GM18873 (cell line): Measurements from ENCODE around the gene RAPGEF1.

Experiments
- ATAC-seq: cut with Tn5 transposase; IDR thresholded peaks from one replicate; pipeline ENCODE4 v1.9.1; 2021; ENCODE audit warnings: mild to moderate bottlenecking, moderate library complexity, moderate number of reproducible peaks; ENCODE audit not compliant: unreplicated experiment, low FRiP score

RAPGEF1 gene

DNA sequence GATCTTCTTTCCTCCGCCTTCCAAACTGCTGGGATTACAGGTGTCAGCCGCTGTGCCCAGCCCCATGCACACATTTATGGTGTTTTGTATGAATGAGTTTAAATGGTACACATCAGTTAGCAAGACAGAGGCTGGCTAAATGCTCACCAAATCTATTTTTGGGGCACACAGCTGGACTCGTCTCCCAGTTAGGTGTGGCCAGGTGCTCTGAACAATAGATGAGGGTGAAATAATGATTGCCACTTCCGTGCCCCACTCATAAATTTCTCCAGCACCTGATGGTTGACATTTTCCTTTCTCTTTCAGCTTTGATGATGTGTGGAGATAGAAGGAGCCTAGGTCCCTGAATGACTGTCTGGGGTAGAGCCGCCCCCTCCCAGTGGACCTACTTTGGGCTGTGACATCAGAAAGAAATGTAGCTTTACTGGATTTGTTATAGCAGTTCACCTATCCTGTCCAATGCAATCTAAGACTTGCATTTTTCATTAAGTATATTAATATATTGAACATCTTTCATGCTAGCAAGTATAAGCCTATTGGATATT, 8.6 kb upstream of the RAPGEF1 start:
- no peak for ATAC-seq

DNA sequence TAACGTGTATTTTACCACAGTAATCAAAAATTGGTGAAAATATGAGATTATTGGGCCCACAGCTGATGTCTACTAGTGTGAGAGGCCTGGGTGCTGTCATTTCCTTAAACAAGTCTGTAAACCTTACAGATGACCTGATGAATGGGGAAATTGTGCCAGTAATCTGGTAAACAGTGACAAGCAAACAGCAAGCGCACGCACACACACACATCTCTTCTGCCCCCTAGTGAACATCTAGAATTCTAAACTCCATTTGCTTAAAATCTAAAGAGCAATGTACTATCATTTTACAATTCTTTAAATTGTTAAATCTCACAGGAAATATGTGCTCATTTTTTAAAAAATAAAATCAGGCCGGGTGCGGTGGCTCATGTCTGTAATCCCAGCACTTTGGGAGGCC, 7.5 kb upstream of the RAPGEF1 start:
- no peak for ATAC-seq

DNA sequence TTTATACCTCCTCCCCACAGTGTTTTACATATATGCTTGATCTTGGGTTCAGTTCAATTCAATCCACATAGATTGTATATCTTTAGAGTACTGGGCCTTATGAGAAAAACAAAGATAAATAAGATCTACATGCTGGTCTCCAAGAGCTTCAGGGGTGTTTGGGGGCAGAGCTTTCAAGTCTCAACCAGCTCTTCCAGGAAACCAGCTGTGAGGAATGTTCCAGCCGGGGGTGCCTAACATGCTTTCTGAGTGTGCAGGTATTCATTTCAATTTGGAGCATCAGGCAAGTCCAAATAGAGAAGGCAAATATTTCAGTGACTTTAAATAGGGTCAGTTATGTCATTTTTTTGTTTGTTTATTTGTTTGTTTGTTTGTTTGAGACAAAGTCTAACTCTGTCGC, 5.7 kb upstream of the RAPGEF1 start:
- no peak for ATAC-seq

DNA sequence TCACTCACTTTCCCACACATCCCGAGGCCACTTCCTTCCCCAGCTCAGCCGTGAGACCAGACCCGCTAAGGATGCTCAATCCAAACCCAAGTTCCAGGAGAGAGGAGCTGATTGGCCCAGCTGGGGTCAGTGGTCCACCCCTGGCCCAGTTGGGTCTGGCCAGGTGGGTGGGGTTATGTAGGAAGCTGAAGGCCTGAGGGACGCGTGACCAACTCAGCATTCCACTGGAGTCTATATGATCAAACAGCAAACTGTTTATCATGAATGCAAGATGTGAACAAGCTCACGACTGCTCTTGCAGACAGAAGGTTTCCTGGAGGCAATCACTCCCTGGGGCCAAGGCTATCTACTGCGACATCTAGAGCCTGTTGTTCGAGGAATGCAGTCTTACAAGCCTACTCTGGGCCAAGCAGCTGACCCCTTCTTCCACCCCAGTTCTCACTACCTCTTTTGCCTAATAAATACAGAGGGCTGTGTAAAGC, 4.9 kb upstream of the RAPGEF1 start:
- no peak for ATAC-seq

DNA sequence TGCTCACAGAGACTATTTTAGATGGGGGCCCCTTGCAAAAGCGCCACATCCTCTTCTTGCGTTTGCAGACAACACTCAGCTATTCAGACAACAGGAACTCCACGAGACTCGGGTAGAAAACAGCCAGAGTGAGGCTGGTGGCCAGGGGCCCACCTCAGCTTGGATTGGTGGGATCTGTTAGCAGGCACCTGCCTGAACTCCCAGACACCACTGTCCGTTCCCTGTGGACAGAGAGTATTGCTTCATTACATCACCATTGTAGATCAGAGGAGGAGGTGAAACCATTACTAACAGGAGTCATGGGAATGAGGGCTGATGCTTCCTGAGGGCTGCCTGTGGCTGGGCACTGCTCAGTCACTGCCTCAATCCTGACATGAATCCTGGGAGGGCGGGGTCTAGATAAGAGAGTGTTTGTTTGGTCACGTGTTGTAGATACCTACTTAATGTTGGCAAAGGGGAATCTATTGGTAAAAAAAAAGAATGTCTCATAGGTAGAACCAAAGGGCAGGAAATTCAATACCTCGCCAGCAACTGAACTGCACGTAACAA, 4.4 kb upstream of the RAPGEF1 start:
- no peak for ATAC-seq

DNA sequence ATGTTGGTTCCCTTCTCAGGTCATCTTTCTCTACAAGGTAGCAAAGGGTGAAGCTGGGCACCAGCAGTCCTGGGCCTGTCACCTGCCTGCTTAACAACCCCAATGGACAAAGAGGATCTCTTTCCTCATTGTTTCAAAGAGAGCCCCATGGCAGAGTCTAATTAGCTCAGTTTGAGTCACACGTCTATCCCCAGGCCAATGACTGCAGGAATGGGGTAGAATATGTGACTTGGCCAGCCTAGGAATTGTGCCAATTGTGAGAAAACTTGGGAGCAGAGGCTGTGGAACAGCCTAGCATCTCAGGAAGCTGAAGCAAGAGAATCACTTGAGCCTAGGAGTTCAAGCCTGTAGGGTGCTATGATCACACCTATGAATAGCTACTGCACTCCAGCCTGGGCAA, 3.6 kb upstream of the RAPGEF1 start:
- ATAC-seq, result no peak

DNA sequence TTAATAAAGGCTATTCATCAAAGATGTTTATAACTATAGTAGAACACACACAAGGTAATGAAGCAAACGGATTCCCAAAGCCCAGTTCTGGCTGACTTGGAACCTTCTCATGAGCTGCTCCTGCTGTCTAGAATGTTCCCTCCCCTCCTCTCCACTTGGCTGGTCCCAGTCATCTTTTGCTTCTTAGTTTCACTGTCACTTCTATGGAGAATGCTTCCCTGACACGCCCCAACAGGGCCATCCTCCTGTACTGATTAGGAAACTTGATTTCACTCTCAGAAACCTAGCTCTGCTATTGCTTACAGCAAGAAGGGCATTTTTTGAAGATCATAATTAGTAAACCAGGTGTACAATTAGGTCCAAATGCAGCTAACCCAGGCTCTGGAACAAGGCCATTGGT, 3.2 kb upstream of the RAPGEF1 start:
- ATAC-seq, result no peak

DNA sequence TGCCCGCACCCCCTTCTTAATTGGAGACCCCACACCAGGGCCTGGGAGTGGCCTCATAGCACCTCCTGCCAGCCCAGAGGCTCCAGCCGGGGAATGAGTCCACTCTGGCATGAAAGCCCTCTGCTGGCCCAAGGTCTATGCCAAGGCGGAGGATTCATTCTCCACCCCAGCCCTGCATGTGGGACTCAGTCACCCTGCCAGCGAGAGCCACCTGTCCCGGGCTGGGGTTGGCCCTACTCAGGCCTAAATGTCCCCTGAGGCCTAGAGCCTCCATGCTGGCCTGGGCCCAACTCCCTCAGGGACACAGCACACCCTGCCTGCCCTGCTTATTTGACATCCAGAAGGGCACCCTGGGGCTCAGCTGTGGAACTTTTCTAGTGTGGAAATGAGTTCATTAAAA, 1.0 kb upstream of the RAPGEF1 start:
- ATAC-seq, result no peak

DNA sequence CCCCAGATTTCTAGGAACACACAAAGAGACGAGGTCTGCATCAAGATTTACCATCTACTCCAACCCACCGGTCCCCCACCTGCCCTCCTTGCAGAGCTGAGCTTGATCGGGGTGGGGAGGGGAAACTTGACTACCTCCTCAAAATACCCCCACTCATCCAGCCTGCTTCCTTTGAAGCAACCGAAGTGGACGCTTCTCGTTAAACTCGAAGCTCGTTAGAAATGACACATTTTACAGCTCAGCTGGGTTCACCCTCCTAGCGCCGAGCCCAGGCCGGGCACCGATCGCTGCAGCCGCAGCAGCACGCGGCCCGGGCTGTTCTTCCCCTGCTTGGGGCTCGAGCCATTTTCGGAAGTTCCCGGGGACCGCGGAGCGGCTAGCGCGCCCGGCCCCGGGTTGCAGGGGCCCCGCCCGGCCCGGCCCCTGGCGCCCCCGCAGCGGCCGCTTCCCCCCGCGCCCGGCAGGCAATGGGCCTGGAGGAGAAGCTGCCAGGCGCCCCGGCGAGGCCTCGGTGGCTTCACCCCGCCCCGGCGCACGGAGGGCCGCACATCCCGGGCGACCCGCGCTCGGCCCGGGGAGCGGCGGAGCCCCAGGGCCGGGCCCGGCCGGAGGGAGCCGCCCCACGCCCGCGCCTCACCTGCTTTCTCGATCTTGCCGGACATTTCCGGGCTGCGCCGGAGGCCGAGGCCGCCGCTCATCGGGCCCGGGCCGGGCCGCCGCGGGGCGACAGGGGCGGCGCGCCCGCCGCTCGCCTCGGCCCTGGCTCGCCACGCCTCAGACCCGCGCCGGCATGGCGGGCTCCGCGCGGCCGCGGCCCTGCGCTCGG, 530 bp downstream of the RAPGEF1 start:
- ATAC-seq, result no peak

DNA sequence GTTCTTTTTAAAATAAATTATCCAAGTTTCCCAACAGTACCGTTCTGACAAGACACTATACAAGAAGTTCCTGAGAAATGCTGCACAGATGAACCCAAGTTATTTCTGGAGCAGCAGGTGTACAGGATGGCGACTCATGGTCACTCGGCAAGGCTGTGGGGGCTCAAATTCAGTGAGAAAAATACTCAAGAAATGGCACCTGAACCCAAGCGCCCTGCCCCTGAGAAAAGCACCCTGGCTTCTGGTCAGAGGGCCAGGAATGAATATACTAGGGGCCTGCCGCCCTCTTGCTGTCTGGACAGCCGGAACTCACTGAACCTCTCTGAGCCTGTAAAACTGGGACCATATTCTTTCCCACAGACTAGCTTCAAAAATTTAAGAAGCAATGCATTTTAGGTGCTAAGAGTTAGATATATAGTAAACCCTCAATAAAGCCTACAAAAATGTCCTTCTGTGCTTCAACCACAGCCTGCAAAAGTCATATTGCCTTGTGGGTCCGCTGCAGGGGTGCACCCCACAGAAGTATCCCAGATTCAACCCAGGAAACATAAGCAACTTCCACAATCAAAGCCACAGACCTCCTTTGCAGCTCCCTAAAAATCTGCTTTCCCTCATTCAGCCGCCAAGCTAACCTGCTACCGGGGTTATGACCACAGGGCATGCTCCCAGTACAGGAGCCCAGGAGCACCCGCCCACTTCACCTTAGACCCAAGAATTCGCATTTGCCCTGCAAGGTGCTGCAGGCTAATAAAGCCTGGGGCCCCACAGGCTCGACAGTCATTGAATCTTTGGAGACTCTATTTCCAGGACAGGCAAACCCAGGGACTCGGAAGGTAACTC, 1.4 kb downstream of the RAPGEF1 start:
- ATAC-seq, result no peak

DNA sequence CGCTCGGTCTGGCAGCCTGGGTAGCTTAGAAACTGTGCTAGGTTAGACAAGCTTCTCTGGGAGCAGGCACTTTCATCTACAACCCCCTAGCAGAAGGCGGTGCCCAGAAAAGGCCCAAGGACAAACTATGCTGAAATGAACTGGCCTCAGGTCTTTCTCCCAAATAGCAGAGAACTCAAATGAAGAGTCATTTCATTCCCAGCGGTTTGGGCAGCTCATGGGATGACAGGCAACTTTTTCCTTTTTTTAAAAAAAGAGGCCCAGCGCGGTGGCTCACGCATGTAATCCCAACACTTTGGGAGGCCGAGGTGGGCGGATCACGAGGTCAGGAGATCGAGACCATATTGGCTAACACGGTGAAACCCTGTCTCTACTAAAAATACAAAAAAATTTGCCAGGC, 2.5 kb downstream of the RAPGEF1 start:
- no peak for ATAC-seq

DNA sequence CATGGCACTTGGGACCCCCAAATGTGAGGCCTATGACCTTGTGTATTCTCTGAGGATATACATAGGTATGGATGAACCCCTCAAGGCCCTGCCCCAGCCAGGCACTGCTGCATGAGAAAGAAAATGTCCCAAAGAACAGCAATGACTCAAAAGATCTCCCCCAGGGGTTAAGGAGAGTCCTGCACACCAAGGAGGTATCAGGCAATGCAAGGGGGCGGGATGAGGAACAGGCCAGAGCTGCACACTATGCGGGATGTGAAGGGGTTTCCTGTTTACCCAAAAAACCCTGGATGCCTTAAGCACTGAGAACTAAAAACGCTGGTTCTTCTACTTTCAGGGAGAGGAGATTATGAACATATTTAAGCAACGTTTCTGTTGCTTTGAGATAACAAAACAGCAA, 3.4 kb downstream of the RAPGEF1 start:
- no peak for ATAC-seq

DNA sequence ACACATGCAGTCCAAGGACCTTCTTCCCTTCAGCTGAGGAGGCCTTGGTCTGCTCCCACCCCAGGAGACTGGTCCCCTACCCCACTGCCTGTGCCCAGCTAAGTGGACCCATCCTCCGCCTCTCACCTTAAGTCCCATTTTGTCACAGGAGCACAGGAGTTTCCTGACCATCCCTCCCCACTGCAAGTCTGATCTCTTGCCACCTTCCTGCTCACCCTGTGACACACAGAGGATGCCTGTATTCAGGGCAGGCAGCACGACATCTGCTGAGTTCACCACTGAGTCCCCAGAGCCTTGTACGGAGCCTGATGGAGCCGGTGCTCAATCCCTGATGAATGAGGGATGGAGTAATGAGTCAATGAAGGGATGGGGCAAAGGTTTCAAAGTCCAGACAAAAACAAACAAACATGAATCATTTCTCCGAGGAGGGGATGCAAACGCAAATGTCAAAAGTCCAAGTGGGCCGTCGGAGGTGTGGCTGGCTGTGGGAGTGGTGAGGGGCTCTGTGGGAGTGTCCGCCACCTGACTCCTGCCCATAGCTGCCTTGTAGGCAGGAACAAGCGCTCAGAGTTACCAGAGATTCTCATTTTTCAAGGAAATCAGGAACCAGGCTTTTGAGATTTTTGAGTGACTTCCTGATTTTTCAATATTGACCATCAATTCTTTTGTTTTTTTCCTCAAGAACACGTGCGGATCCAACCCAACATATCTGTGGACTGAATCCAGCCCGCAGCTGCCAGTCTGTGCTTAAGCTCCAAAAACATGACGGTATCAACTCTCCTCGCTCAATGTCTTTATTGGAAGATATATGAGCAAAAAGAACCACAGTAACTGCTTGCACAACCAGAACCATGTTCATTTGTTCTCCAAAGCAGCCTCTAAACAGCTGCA, 4.4 kb downstream of the RAPGEF1 start:
- no peak for ATAC-seq

DNA sequence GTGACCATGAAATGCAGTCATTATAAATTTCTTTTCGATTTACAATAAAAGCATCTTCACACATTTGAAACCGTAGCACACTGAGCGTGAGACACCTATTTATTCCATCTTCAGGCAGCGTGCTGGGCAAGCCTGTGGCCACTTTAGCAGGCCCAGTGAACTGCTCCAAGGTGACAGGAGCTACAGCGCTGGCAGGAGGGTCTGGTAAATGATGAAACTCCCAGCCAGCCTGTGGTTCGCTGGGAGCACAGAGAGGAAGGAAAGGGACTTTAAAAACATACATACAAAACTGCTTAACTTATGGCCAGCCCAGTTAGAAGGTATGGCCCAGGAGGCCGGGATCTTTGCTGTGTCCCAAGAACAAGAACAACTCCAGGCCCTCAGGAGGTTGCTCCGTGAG, 5.1 kb downstream of the RAPGEF1 start:
- ATAC-seq, result no peak

DNA sequence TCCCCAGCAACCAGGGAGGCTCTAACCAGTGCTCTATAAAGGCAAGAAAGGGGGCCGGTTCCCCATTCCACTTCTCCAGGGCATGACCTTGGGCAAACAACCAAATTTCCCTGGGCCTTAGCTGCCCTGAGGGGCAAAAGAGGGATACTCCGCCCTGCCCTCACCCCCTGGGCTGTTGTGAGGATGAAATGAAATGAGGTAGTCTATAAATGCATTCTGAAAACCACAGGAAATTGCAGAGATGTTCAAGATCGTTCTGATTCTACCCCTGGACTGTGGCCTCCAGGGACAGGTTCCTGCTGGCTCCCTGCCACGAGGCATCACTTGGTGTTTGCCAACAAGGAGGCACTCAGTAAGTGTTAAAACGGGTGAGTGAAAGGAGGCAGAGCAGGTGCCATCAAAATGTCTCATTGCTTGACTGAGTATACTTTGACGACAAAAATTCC, 5.7 kb downstream of the RAPGEF1 start:
- no peak for ATAC-seq

DNA sequence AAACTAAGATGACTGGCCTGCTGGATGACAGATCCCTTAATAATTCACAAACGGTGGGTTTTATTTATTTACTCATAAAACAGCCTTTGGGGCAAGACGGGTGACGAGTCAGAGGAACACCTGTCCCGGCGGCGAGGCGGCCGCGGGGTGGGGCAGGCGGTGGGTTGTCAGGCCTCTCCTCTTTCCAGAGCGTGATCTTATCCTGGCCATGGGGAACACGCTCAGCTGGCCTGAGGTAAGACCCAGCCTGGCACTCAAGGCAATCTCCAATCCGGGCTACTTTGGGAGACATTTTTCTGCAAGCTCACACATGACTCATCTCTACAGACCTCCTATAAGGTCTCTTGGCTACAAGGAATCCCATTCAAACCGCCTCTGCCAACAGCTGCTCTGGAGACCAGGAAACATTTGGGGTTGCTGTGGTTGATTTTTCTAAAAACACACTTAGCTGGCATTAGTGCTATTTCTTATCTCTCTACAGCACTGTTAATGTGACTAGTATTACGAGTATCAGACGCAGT, 6.3 kb downstream of the RAPGEF1 start:
- no peak for ATAC-seq

DNA sequence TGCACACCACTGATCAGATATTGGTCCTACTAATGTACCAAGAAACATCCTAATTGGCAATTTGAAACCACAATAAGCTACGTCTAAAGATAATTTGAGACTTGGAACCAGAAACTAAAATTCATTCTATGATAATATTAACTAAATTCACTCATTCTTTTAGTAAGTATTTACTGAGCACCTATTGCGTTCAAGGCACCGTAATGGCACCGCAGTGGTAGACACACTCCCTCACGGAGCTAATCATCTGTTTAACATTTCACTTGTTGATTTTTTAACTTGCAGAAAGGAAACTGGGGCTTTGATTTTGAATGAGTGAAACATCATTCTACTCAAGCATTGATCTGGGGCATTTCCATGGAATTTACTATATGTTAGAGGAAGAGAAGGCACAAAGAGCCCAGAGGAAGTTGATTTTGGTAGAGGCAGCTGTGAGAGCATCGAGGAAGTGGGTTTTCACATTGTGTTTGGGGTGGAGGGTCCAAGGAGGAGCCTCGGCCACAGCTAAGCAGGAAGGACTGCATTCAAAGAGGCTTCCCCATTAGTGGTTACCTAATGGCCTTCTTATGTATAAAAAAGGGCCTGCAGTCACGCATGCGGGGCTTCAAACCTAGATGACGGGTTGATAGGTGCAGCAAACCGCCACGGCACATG, 7.1 kb downstream of the RAPGEF1 start:
- ATAC-seq, result no peak

DNA sequence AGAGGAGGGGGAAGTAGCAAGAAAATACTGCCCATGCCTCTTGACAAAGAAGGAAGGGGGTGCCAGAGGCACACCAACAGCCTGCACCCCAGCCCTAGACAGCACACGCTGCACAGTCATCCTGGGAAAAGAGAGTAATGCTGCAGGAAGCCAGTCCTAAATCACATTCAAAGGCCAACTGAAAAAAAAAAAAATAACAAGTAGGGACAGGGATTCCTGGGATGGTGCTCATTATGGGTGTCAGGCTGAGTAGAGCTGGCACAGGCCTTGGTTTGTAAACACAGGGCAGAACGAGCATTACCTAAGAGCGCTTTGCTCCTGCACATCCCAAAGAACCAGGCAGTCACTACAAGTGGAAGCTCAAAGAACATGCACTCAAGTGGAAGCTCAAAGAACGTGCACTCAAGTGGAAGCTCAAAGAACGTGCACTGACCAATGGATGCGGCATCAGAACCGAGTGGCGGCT, 7.8 kb downstream of the RAPGEF1 start:
- no peak for ATAC-seq

DNA sequence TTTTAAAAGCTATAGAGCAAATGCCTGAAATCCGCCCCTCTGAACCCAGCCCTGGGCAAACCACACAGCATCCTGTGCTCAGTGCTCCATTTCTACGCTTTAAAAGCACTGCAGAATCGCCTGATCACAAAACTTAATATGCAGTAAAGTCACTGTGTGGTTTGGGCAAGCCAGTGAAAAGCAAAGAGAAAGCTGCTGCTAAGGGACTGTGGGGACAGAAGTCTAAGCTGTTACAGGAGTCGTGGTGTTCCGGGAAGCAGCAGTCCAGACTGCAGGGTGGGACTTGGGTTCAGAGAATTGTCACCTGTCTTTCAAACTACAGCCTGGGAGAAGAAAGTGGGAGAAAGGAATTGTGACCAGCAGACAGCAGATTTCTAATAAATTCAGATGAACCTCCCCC, 8.2 kb downstream of the RAPGEF1 start:
- ATAC-seq, result no peak
